A549 (cell line): Measurements from ENCODE around the gene STRA8.

Experiments
- CEBPB ChIP-seq, 2 experiments: fragments of >200 bp in 1 of 2; sonication (Bioruptor Twin) in 1 of 2; formaldehyde crosslinking in 1 of 2; IDR thresholded peaks; 2 replicates each; pipeline ENCODE4 v1.6.1; 2012 to 2016
- CHD2 ChIP-seq: fragments of 150-350 bp; IDR thresholded peaks from 2 replicates; pipeline ENCODE4 v1.6.1; 2014; ENCODE audit warnings: low read length; ENCODE audit not compliant: partially characterized antibody
- CTCF ChIP-seq: fragments of >200 bp; sonication (Bioruptor Twin); formaldehyde crosslinking; IDR thresholded peaks from 3 replicates; pipeline ENCODE4 v1.5.1; 2016
- EP300 ChIP-seq, 2 experiments: fragments of >200 bp; sonication (Bioruptor Twin); formaldehyde crosslinking; IDR thresholded peaks; 2 replicates in 1 of 2; 3 replicates in 1 of 2; pipeline ENCODE4 v1.6.1; 2016 to 2017
- ESRRA ChIP-seq: fragments of 150-350 bp; IDR thresholded peaks from 2 replicates; pipeline ENCODE4 v1.6.1; 2014; ENCODE audit warnings: mild to moderate bottlenecking, low read length, borderline replicate concordance
- FOSL2 ChIP-seq, 2 experiments: fragments of 450-650 bp in 1 of 2; fragments of >200 bp in 1 of 2; sonication (Bioruptor Twin) in 1 of 2; formaldehyde crosslinking; IDR thresholded peaks; 2 replicates each; pipeline versions ENCODE4 v1.5.0 to v1.6.1; 2016 to 2020; ENCODE audit warnings: mild to moderate bottlenecking in 1 of 2, moderate library complexity in 1 of 2
- JUN ChIP-seq, 2 experiments: fragments of >200 bp; sonication (Bioruptor Twin); formaldehyde crosslinking; IDR thresholded peaks; 2 replicates in 1 of 2; 3 replicates in 1 of 2; pipeline ENCODE4 v1.6.1; 2016 to 2017
- PBX3 ChIP-seq: IDR thresholded peaks from 2 replicates; pipeline ENCODE4 v1.6.1; 2012
- POLR2A ChIP-seq: IDR thresholded peaks from 2 replicates; pipeline ENCODE4 v1.6.1; 2012; ENCODE audit warnings: mild to moderate bottlenecking, low read length
- SMC3 ChIP-seq: fragments of >200 bp; sonication (Bioruptor Twin); formaldehyde crosslinking; IDR thresholded peaks from 3 replicates; pipeline ENCODE4 v1.6.1; 2018; ENCODE audit warnings: inconsistent platforms
- USF2 ChIP-seq: fragments of 450-650 bp; IDR thresholded peaks from 2 replicates; pipeline ENCODE4 v1.6.1; 2014; ENCODE audit warnings: antibody characterized with exemption
- ZC3H11A ChIP-seq: fragments of 450-650 bp; IDR thresholded peaks from 2 replicates; pipeline ENCODE4 v1.6.1; 2014; ENCODE audit warnings: antibody characterized with exemption, mild to moderate bottlenecking

GRCh38 chr7:135270577-135271254 is 37.1 kb downstream of the STRA8 start:
- TF ChIP-seq USF2 (no peak), CTCF (no peak), EP300 (IDR thresholded peaks at IDR 0.05) (no peak), CHD2 (no peak), SMC3 (no peak), POLR2A (no peak), ZC3H11A (no peak), JUN (IDR thresholded peaks at IDR 0.05) (no peak), PBX3 (no peak), CEBPB (IDR thresholded peaks at IDR 0.05) (no peak), ESRRA (no peak), FOSL2 (IDR thresholded peaks at IDR 0.05) (no peak), FOSL2 (CRISPR knock-in tag; IDR thresholded peaks at IDR 0.05) (no peak)
